HepG2 (cell line): ENCODE data around the gene POLRMT. TPM values are rescaled to one million over a fixed set of nuclear protein-coding genes. Genes with fewer than 3 reads are reported as not detected.

Experiments
- CBX1 ChIP-seq: IDR thresholded peaks from one replicate; pipeline ENCODE4 v1.6.1; 2016; ENCODE audit warnings: antibody characterized with exemption, low read depth
- CHD4 ChIP-seq: fragments of 200-600 bp; sonication (generic); IDR thresholded peaks from 2 replicates; pipeline ENCODE4 v1.7.0; 2017; ENCODE audit warnings: mild to moderate bottlenecking, low read length, borderline replicate concordance
- CREBL2 ChIP-seq: sonication (generic); formaldehyde crosslinking; IDR thresholded peaks from 2 replicates; pipeline ENCODE4 v1.8.1; 2023; ENCODE audit warnings: missing genetic modification reagents, mild to moderate bottlenecking, borderline replicate concordance
- MAF1 ChIP-seq: sonication (generic); formaldehyde crosslinking; IDR thresholded peaks from 2 replicates; pipeline ENCODE4 v1.5.0; 2020; ENCODE audit warnings: missing genetic modification reagents, borderline replicate concordance
- NKX3-1 ChIP-seq: sonication (generic); formaldehyde crosslinking; IDR thresholded peaks from 2 replicates; pipeline ENCODE4 v1.5.0; 2020; ENCODE audit warnings: missing genetic modification reagents
- NR0B2 ChIP-seq: sonication (generic); formaldehyde crosslinking; IDR thresholded peaks from 2 replicates; pipeline ENCODE4 v1.4.0; 2020; ENCODE audit warnings: mild to moderate bottlenecking, missing genetic modification reagents
- PLSCR1 ChIP-seq: sonication (generic); formaldehyde crosslinking; IDR thresholded peaks from 2 replicates; pipeline ENCODE4 v1.5.0; 2020; ENCODE audit warnings: missing genetic modification reagents, mild to moderate bottlenecking, borderline replicate concordance
- POLR2G ChIP-seq: fragments of 200-400 bp; formaldehyde crosslinking; IDR thresholded peaks from 2 replicates; pipeline ENCODE4 v1.6.1; 2018; ENCODE audit warnings: mild to moderate bottlenecking, low read depth, low read length, moderate library complexity
- SP140L ChIP-seq: sonication (generic); formaldehyde crosslinking; IDR thresholded peaks from 2 replicates; pipeline ENCODE4 v1.4.0; 2020; ENCODE audit warnings: missing genetic modification reagents, borderline replicate concordance
- TBX2 ChIP-seq: sonication (generic); formaldehyde crosslinking; IDR thresholded peaks from 2 replicates; pipeline ENCODE4 v1.5.0; 2020; ENCODE audit warnings: missing genetic modification reagents, mild to moderate bottlenecking, borderline replicate concordance
- ZBTB8A ChIP-seq: sonication (generic); formaldehyde crosslinking; IDR thresholded peaks from 2 replicates; pipeline ENCODE4 v1.4.0; 2020; ENCODE audit warnings: mild to moderate bottlenecking, low read depth, missing genetic modification reagents, borderline replicate concordance
- ZNF138 ChIP-seq: sonication (generic); formaldehyde crosslinking; IDR thresholded peaks from 2 replicates; pipeline ENCODE4 v1.5.0; 2020; ENCODE audit warnings: mild to moderate bottlenecking, low read depth, missing genetic modification reagents
- ZNF225 ChIP-seq: sonication (generic); formaldehyde crosslinking; IDR thresholded peaks from 2 replicates; pipeline ENCODE4 v1.4.0; 2020; ENCODE audit warnings: mild to moderate bottlenecking, missing genetic modification reagents
- ZNF234 ChIP-seq: sonication (generic); formaldehyde crosslinking; conservative IDR thresholded peaks from 2 replicates; pipeline ENCODE4 v1.5.1; 2020; ENCODE audit warnings: mild to moderate bottlenecking, missing genetic modification reagents
- ZNF329 ChIP-seq: sonication (generic); formaldehyde crosslinking; IDR thresholded peaks from 2 replicates; pipeline ENCODE4 v1.9.0; 2021; ENCODE audit warnings: low read depth, mild to moderate bottlenecking, missing genetic modification reagents
- ZNF614 ChIP-seq: IDR thresholded peaks from 2 replicates; pipeline ENCODE4 v1.6.1; 2018; ENCODE audit warnings: missing biosample characterization, missing genetic modification reagents, inconsistent platforms, borderline replicate concordance
- ZSCAN22 ChIP-seq: sonication (generic); formaldehyde crosslinking; IDR thresholded peaks from 2 replicates; pipeline ENCODE4 v1.4.0; 2020; ENCODE audit warnings: mild to moderate bottlenecking, missing genetic modification reagents
- polyA plus RNA-seq, 8 experiments: library from polyadenylated mRNA; depleted of rRNA in 3 of 8; stranded (reverse) in 7 of 8; unstranded in 1 of 8; fragments of >200 nt; fragmentation: Illumina TruSeq in 4 of 8; extraction: Trizol in 4 of 8; gene quantifications; 2 replicates each; pipeline versions ENCODE4 v1.2.1 to v1.2.3, GENCODE V29; 2011 to 2016; ENCODE audit warnings: low read depth in 4 of 8, missing spikeins in 1 of 8, mixed read lengths in 1 of 8; ENCODE audit not compliant: insufficient read depth in 1 of 8
- total RNA-seq, 5 experiments: library from RNA; depleted of rRNA; stranded (reverse); fragments of >200 nt; fragmentation: Illumina TruSeq; extraction: Trizol; gene quantifications; 2 replicates each; pipeline ENCODE4 v1.2.3, GENCODE V29; 2016; ENCODE audit warnings: low read depth in 1 of 5
- TF ChIP-seq, protein P1 (sequence below): sonication (generic); formaldehyde crosslinking; IDR thresholded peaks from 2 replicates; pipeline ENCODE4 v1.4.0; 2020; ENCODE audit warnings: mild to moderate bottlenecking, missing genetic modification reagents
- TF ChIP-seq, protein P2 (sequence below): sonication (generic); formaldehyde crosslinking; IDR thresholded peaks from 2 replicates; pipeline ENCODE4 v1.4.0; 2020; ENCODE audit warnings: missing genetic modification reagents, borderline replicate concordance
- TF ChIP-seq, protein P3 (sequence below): sonication (generic); formaldehyde crosslinking; IDR thresholded peaks from 2 replicates; pipeline ENCODE4 v1.8.0; 2022; ENCODE audit warnings: mild to moderate bottlenecking, missing genetic modification reagents, borderline replicate concordance

Gene POLRMT
- total and polyA plus RNA-seq, 2 of the 13 experiments (the other 11 are each of a cell fraction or from before 2014, with no cell fraction given) = 78.0 to 101 TPM

DNA sequence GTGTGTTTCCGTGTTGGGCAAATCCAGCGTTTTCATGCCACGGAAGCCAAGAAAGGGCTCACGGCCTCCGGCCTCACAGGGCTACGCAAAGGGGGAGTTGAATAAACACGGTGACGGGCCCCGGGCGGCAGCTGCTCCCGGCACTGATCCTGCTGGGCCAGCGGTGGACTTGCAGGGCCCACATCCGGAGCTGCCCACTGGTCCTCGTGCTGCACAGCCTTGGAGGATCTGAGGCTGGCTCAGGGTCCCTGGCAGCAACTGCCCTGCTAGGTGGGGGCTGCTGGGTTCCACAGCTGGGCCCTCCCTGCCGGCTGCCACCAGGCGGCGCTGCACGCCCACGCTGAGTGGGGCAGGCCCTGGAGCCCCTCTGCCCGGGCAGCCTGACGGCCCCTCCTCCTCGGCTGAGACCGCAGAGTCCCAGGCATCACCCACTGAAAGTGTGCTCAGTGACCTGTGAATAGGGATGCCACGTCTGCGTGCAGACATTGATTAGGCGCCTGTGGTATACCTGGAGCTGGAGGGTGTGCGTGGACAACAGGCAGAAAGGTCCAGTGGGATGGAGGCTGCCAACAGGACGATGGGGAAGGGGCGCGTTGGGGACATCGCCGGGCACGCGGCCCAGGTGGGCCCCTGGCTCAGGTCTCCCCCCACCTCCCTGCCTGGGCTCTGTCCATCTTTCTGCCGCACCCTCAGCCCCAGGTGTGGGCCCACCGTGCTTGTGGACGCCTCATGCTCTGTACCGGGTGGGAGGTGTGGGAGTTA, 48.9 kb downstream of the POLRMT start (continued):
- TF ChIP-seq ZSCAN22 (no peak), CBX1 (peak; percentile 58), NKX3-1 (CRISPR knock-in tag) (no peak; the same call in 1 of the 2 replicates), TBX2 (CRISPR knock-in tag) (peak; percentile 67), MAF1 (peak; percentile 61; the same call in 1 of the 2 replicates), CREBL2 (CRISPR knock-in tag) (no peak), POLR2G (peak; percentile 76), SP140L (no peak), ZNF329 (no peak), NR0B2 (CRISPR knock-in tag) (peak; percentile 68), ZBTB8A (no peak), CHD4 (no peak), ZNF225 (CRISPR knock-in tag) (no peak), PLSCR1 (CRISPR knock-in tag) (no peak), ZNF138 (CRISPR knock-in tag) (no peak), ZNF234 (CRISPR knock-in tag) (0 out of 2 replicates have a peak, but pooled peaks have one; percentile 58), ZNF614 (CRISPR knock-in tag) (peak; percentile 51; the same call in 1 of the 2 replicates)
- TF ChIP-seq, protein P1, sequence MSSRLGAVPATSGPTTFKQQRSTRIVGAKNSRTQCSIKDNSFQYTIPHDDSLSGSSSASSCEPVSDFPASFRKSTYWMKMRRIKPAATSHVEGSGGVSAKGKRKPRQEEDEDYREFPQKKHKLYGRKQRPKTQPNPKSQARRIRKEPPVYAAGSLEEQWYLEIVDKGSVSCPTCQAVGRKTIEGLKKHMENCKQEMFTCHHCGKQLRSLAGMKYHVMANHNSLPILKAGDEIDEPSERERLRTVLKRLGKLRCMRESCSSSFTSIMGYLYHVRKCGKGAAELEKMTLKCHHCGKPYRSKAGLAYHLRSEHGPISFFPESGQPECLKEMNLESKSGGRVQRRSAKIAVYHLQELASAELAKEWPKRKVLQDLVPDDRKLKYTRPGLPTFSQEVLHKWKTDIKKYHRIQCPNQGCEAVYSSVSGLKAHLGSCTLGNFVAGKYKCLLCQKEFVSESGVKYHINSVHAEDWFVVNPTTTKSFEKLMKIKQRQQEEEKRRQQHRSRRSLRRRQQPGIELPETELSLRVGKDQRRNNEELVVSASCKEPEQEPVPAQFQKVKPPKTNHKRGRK (CRISPR knock-in tag) = no peak
- TF ChIP-seq, protein P2, sequence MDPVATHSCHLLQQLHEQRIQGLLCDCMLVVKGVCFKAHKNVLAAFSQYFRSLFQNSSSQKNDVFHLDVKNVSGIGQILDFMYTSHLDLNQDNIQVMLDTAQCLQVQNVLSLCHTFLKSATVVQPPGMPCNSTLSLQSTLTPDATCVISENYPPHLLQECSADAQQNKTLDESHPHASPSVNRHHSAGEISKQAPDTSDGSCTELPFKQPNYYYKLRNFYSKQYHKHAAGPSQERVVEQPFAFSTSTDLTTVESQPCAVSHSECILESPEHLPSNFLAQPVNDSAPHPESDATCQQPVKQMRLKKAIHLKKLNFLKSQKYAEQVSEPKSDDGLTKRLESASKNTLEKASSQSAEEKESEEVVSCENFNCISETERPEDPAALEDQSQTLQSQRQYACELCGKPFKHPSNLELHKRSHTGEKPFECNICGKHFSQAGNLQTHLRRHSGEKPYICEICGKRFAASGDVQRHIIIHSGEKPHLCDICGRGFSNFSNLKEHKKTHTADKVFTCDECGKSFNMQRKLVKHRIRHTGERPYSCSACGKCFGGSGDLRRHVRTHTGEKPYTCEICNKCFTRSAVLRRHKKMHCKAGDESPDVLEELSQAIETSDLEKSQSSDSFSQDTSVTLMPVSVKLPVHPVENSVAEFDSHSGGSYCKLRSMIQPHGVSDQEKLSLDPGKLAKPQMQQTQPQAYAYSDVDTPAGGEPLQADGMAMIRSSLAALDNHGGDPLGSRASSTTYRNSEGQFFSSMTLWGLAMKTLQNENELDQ (CRISPR knock-in tag) = no peak
- TF ChIP-seq, protein P3, sequence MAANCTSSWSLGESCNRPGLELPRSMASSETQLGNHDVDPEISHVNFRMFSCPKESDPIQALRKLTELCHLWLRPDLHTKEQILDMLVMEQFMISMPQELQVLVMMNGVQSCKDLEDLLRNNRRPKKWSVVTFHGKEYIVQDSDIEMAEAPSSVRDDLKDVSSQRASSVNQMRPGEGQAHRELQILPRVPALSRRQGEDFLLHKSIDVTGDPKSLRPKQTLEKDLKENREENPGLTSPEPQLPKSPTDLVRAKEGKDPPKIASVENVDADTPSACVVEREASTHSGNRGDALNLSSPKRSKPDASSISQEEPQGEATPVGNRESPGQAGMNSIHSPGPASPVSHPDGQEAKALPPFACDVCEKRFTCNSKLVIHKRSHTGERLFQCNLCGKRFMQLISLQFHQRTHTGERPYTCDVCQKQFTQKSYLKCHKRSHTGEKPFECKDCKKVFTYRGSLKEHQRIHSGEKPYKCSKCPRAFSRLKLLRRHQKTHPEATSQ (CRISPR knock-in tag) = no peak
